OCI-LY3 (cell line): ENCODE results near the gene ZSWIM6.

Experiments used
- H2AFZ ChIP-seq: fragments of 200-600, 300-600 bp; shearing (Covaris generic); 2 replicates; pipeline ENCODE4 v1.6.0; 2014; ENCODE audit warnings: antibody characterized with exemption, low read depth, low read length
- H3K27ac ChIP-seq: fragments of 200-600, 300-600 bp; sonication (generic); 2 replicates; pipeline ENCODE4 v1.5.1; 2014; ENCODE audit warnings: mild to moderate bottlenecking, low read length, moderate library complexity, mixed read lengths
- H3K27me3 ChIP-seq: fragments of 200-600, 300-600 bp; sonication (generic); 2 replicates; pipeline ENCODE4 v1.6.1; 2014; ENCODE audit warnings: low read depth, low read length, mixed read lengths
- H3K36me3 ChIP-seq: fragments of 200-600, 300-600 bp; sonication (generic); replicated peaks from 2 replicates; pipeline ENCODE3; 2014; ENCODE audit warnings: low read depth, low read length, mixed read lengths
- H3K4me1 ChIP-seq: fragments of 300-600, 200-600 bp; sonication (generic); 2 replicates; pipeline ENCODE4 v1.6.1; 2014; ENCODE audit warnings: low read length, mixed read lengths
- H3K4me2 ChIP-seq: fragments of 200-600, 300-600 bp; sonication (generic); 2 replicates; pipeline ENCODE4 v1.6.1; 2014; ENCODE audit warnings: low read length, mixed read lengths
- H3K4me3 ChIP-seq: fragments of 300-600, 200-600 bp; sonication (generic); 2 replicates; pipeline ENCODE4 v1.5.1; 2014; ENCODE audit warnings: antibody characterized with exemption, mild to moderate bottlenecking, low read length, moderate library complexity
- H3K79me2 ChIP-seq: fragments of 300-600, 200-600 bp; shearing (Covaris generic); 2 replicates; pipeline ENCODE4 v1.6.1; 2014; ENCODE audit warnings: mild to moderate bottlenecking, low read length, mixed read lengths
- H3K9ac ChIP-seq: fragments of 300-600, 200-600 bp; shearing (Covaris generic); 2 replicates; pipeline ENCODE4 v1.6.0; 2014; ENCODE audit warnings: mild to moderate bottlenecking, low read length, moderate library complexity
- H3K9me3 ChIP-seq: fragments of 200-600, 300-600 bp; shearing (Covaris generic); 2 replicates; pipeline ENCODE4 v1.6.1; 2014; ENCODE audit warnings: low read length, mixed read lengths; ENCODE audit not compliant: insufficient read depth
- H4K20me1 ChIP-seq: fragments of 200-600, 300-600 bp; sonication (generic); 2 replicates; pipeline ENCODE4 v1.6.1; 2016; ENCODE audit warnings: low read length, mixed read lengths; ENCODE audit not compliant: insufficient read depth
- CTCF ChIP-seq: fragments of 200-600, 300-600 bp; sonication (generic); IDR thresholded peaks from 2 replicates; pipeline ENCODE4 v1.5.1; 2014; ENCODE audit warnings: antibody characterized with exemption, low read length, low read depth
- EZH2phosphoT487 ChIP-seq: fragments of 200-600 bp; shearing (Covaris generic); IDR thresholded peaks from 2 replicates; pipeline ENCODE4 v1.6.1; 2018; ENCODE audit warnings: antibody characterized with exemption, mixed run types, low read depth

The ZSWIM6 gene

GRCh38 chr5:61471352-61471751 lies 139.3 kb downstream of the ZSWIM6 start:
- Histone ChIP-seq H2AFZ (no peak overlapping the region), H4K20me1 (peaks cover 6% of the 10 kb centered on the region; the same call in 1 of the 2 replicates), H3K27ac (no peak overlapping the region), H3K4me3 (no peak overlapping the region), H3K4me1 (no peaks in the 10 kb centered on the region), H3K27me3 (no peaks in the 10 kb centered on the region), H3K79me2 (no peaks in the 10 kb centered on the region), H3K4me2 (no peak overlapping the region), H3K9ac (no peak overlapping the region), H3K9me3 (no peaks in the 10 kb centered on the region), H3K36me3 (no peaks in the 10 kb centered on the region)
- no peak for TF ChIP-seq EZH2phosphoT487
- no peak for TF ChIP-seq CTCF

- H3K27ac ChIP-seq, result no peak overlapping the region
- no peaks in the 10 kb centered on the region for H3K27me3 ChIP-seq
- no peak overlapping the region for H3K4me3 ChIP-seq
- no peaks in the 10 kb centered on the region for H3K36me3 ChIP-seq
- peaks cover 6% of the 10 kb centered on the region; the same call in 1 of the 2 replicates for H4K20me1 ChIP-seq
- no peaks in the 10 kb centered on the region for H3K79me2 ChIP-seq
- TF ChIP-seq EZH2phosphoT487, result no peak
- TF ChIP-seq CTCF, result no peak
- H3K9ac ChIP-seq, result no peak overlapping the region
- H3K4me1 ChIP-seq, result no peaks in the 10 kb centered on the region
- no peak overlapping the region for H2AFZ ChIP-seq
- H3K9me3 ChIP-seq, result no peaks in the 10 kb centered on the region
- no peak overlapping the region for H3K4me2 ChIP-seq
These were observed 140.3 kb downstream of the ZSWIM6 start for GRCh38 chr5:61472172-61472958.

GRCh38 chr5:61474746-61475145 lies 142.7 kb downstream of the ZSWIM6 start:
- Histone ChIP-seq H3K4me3 (no peak overlapping the region), H3K79me2 (no peaks in the 10 kb centered on the region), H4K20me1 (no peaks in the 10 kb centered on the region), H3K9ac (no peak overlapping the region), H3K27ac (no peak overlapping the region), H3K36me3 (no peaks in the 10 kb centered on the region), H2AFZ (no peak overlapping the region), H3K9me3 (no peaks in the 10 kb centered on the region), H3K4me1 (no peaks in the 10 kb centered on the region), H3K27me3 (no peaks in the 10 kb centered on the region), H3K4me2 (no peak overlapping the region)
- TF ChIP-seq EZH2phosphoT487, result no peak
- no peak for TF ChIP-seq CTCF

- Histone ChIP-seq H3K36me3 (no peaks in the 10 kb centered on the region), H3K79me2 (no peaks in the 10 kb centered on the region), H3K9me3 (no peaks in the 10 kb centered on the region), H2AFZ (no peak overlapping the region), H3K27me3 (no peaks in the 10 kb centered on the region), H3K27ac (no peak overlapping the region), H3K4me2 (no peak overlapping the region), H3K4me3 (no peak overlapping the region), H4K20me1 (no peaks in the 10 kb centered on the region), H3K9ac (no peak overlapping the region), H3K4me1 (no peaks in the 10 kb centered on the region)
- TF ChIP-seq EZH2phosphoT487 (no peak), CTCF (no peak)
These were observed 145.7 kb downstream of the ZSWIM6 start for GRCh38 chr5:61477788-61478187.
